G401 (cell line): ENCODE measurements around the gene ERI3. TPM values are rescaled to one million over a fixed set of nuclear protein-coding genes. Genes with fewer than 3 reads are reported as not detected.

Source experiments
- DNase-seq: peaks from one replicate; pipeline ENCODE4 v3.0.0-alpha.2; 2015; ENCODE audit warnings: low spot score
- in situ Hi-C: cut with HindIII; loops from 2 replicates; pipeline ENCODE4 v1.10.0; 2016; ENCODE audit warnings: low sequenced_read_pairs, mixed read lengths
- total RNA-seq: library from RNA; depleted of rRNA; stranded (reverse); fragments of >200 nt; shearing (Covaris generic); gene quantifications from 2 replicates; pipeline ENCODE4 v1.2.3, GENCODE V29; 2014

Gene ERI3
- total RNA-seq, 1 experiment from 2014 or later = 135 TPM

DNA sequence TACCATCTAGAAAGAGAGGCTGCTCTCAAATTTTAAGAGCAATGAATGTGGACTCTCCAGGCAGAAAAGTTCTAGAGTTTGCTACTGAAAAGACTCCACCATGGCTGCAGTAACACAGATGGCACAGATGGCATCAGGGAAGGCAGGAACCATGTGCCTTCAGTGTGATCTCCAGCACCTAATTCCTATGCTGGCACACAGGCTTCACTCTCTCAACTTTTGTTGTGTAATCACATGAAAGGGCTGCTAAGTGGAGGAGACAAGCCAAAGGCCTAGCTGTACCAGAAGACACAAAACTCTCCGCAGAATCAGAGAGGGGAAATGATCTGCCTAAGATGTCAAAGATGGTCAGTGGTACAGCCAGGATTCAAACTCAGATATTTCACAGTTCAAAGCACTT, 31.1 kb downstream of the ERI3 start:
- in situ Hi-C loops = no loop called here
- peak; percentile 10 for DNase-seq

DNA sequence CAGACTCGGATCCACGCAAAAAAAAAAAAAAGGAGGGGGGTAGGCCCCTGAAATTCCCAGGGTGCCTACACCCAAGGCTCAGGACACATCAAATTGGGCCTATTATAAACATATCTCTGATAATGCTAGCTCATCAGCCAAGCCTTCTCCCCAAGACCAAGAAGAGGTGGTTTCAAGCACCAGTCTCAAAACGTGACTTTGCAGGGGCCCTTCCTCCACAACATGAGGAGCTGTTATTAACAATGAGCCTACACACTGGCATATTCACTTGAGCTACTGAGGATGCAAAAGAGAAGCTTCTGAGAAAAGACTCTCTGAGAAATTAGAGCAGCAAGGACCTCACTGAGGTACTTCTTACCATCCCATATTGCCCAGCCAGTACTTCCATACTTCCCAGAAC, 32.7 kb downstream of the ERI3 start:
- DNase-seq = no peak
- in situ Hi-C loops = no loop called here

DNA sequence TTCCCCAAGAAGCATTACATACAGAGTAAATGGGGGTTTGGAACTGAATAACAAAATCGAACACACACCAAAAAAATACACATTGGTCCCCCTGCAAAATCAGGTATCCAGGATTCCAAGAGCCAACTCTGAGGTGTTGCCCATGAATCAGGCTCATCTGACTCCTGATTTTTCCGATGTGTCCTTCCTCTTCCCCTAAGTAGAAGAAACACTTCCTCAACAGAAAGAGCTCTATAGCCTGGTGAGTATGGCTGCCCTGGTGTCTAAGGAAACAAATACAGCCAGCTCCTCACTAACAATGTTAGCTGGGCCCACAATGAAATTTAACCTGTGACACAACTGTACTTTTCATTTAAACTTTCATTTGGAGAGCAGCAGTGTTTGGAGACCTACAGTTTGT, 33.6 kb downstream of the ERI3 start:
- in situ Hi-C loops = no loop called here
- no peak for DNase-seq

DNA sequence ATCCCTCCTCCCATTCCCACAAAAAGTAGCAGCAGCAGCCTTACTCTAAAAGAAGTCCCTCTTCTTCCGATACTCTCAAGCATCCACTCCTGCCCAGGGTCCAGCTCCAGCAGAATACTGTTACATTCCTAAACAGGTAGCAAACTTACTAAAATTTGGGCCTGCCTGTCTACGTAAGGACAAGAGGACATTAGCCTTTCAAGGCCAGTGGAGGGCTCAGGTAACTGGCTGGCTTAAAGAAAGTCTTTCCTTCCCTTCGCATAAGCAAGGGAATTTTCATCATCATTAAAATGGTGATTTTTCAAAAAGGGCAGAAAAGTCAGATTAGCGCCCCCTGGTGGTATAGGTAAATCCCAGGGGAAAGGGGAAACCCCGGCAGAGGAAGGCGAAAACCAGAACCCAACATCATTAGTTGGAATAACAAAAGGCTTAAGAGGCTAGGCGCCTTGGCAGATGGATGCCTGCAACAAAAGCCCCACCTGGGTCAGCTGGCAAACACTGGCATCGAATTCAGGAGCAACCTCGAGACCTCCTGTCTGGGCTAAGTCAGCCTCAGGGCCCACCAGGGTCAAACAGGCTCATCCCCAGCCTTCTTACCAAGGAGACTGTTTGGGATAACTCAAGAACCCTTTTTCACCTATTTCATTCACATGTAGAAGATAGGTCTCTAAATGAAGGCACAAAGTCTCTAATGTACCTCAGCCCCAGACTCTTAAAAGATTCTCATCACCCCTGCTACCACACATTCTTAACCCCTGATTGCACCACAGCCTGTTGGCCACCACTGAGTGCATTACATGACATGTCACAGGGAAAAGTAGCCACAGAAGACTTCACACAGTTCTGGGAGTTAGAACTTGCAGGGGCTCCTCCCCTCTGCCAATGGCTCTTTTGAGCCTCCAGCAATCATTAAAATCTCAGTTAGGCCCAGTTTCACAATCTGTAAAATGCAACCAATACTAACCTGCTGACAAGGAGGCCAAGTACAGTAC, 36.7 kb downstream of the ERI3 start:
- in situ Hi-C loops = no loop called here
- peak; percentile 26 for DNase-seq

DNA sequence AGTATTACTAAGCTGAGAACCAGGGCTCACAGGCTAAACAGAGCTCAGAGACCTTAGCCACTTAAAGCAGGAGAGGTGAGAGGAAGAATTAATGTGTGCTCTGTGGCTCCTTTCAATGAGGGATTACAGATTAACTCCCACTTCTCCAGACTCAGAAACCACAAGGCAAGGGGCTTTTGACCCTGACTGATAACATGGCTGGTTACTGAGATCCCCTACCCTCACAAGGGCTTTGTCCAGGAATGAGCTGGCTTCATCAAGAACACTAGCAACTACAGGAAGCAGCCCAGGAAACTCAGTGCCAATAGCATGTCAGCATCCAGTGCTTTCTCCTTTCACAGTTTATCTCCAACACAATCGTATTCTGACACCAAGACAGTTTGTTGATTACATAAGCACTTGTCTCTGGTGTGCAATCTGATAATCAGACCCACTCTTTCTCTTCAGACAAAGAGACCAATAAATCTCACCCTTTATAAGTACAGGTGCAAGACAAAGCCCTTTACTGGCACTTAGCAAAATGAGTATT, 38.8 kb downstream of the ERI3 start:
- in situ Hi-C loops = no loop called here

DNA sequence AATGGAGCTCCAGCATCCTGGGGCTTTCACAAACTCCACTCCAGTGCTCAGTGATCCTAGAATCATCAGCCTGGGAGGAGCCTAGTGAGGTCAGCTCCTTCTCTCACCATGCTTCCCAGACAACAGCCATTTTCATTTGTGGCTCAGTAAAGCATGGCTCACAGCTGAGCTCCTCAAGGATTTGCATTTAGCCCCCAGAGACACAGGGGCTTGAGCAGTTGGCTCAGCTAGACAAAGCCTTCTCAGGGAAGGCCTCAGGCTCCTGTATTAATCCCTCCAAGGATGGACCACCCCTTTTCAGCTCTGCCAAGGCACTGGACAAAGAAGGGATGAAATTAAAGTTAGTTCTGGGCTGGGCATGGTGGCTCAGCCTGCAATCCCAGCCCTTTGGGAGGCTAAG, 39.5 kb downstream of the ERI3 start:
- DNase-seq = no peak
- in situ Hi-C loops = no loop called here

More for the DNA sequence above, 38.8 kb downstream of the ERI3 start:
- DNase-seq = no peak

DNA sequence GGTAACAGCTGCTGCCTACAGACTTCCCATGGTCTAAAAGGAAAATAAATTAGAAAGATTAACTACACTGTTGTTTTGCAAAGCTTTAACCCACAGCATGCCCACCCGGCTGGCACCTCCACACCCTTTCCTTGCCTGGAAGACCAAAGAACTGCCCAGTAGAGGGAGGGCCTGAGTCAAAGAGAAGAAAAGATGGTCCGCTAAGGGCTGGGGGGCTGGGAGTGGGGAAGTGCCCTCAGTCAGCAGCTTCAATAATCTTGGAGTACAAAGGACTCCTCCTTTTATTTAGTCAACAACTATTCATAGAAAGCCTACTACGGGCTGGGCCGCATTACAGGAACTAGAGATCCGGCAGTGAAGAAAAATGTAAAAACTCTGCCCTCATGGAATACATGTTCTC, 40.6 kb downstream of the ERI3 start:
- no peak for DNase-seq
- in situ Hi-C loops = no loop called here

DNA sequence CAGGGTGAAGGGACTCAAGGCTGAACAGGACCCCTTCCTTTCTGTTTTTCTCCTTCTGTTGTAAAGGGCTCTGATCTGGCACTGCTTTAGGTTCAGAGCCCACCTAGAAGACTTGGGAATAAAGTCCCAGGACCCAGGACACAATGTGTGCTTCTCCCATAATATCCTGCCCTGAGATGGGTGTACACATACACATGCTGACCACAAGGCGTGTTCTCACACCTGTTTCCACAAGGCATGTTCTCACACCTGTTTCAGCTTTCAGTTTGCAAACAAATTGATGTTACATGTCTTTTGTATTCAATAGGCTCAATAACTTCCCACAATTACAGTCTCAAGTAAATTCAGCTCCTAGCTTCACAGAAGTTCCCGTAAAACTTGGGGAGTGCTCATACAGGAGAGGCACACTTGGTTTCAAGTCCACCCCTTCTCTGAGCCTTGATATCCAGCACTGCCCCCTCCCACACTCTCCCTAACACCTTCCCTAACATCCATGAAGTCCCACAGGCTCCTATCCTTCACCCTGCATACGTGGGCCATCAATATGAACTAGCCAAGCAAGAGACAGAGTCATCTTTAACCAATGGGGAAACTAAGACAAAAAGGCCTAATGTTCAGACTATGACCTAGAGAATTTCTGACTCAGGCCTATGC, 41.7 kb downstream of the ERI3 start:
- DNase-seq = no peak
- in situ Hi-C loops = no loop called here

DNA sequence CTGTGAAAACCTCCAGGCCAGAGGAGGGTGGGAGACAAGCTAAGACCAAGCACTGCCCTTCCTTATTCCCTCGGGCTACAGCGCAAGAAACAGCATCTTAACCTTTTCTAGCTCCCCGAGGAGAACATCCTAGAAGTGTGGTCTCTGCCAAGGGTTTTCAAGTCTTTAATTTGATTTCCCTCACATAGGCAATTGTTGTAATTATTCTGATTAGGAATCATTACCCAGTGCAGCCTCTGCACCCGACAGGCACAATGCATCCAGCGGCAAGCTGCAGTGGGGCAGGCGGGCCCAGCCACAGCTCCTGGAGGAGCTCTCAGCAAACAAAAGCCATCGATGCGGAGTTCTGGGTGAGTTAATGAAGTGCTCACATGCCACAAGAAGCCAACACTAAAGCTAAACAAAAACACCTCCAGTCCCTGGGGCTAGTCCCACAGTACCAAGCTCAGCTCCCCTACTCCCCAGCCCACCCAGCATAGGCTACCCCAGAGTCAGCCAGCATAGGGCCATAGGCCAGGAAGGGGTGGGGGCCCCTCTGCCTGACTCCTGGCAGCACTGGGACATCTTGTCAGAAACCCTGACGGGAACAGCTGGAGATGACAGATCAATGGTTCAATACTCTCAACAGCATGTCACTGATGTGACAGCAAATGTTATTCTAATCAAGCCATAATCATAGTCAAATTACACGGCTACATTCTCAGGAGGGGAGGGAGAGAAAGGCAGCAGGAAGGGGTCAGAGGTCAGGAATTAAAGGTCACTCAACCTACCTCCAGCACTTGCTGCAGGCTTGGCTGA, 42.5 kb downstream of the ERI3 start:
- in situ Hi-C loops = no loop called here
- no peak for DNase-seq

DNA sequence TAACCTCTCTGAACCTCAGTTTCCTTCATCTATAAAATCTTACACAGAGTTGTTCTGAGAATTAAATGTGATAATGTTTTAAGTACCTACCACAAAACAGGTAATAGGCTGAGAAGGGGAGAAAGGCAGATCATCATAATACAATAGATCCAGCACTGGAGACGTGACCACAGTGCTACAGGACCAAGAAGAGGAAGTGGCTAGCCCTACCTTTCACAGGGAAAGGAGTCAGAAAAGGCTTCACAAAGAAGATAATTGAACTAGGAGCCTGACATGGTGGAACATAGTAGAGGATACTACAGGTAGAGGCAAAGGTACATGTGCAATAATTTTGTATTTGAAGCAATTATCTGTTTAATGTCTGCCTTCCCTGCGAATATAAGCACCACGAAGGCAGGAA, 45.1 kb downstream of the ERI3 start:
- in situ Hi-C loops = no loop called here
- DNase-seq = no peak

DNA sequence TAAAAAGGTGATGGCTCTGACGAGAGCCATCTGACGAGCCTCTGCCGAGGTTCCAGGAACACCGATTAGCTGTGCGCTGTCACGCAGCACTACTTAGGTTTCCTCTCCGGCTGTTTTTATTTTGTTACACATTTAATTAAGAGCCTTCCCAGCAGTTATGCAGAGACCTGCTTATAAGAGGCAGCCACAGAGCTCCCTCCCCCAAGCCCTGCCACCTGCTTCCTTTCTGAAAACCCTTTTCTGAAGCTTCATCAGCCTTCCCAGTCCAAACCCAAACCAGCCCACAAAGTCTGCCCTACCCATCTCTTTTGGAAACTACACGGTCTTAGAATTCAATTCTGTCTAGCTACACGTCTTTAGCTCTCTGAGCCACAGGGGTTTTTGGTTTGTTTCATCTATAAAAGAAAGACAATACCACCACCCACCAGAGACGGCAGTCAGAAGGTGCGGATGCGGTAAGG, 49.1 kb downstream of the ERI3 start:
- in situ Hi-C loops = no loop called here
- DNase-seq = no peak

DNA sequence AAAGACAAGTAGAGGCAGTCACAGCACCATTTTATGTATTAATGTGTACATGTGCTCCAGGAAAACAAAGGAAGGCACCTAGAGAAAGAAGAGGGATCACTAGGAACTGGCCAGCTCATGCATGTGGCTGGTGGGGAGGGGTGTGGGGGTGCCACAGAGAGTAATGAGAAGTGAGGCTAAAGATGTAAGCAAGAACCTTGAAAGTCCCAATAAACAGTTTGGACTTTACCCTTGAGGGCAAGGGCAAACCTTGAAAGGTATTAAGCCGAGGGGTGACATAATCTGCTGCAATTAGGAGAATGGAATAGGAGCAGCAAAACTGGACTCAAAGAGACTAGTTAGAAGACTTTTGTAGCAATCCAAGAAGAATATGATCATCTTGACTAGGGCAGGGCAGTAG, 51.5 kb downstream of the ERI3 start:
- in situ Hi-C loops = no loop called here

DNA sequence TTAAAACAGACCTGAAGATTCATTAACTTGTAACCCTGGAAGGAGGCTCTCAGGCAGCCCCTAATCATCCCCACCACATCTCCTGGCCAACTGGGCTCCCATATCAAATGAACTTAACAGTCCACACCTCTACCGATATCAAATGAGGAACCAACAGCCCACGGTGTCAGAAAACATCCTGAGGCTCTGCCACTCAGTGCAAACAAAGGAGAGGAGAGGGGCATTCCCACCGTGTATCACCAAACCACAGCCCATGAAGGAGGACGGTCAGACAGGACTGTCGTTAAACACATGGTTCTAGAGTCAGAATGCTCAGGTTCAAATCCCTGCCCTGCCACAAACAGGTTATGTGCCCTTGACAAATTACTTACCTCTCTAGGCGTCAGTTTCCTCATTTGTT, 52.5 kb downstream of the ERI3 start:
- in situ Hi-C loops = no loop called here
- no peak for DNase-seq

More for the DNA sequence above, 51.5 kb downstream of the ERI3 start:
- no peak for DNase-seq

DNA sequence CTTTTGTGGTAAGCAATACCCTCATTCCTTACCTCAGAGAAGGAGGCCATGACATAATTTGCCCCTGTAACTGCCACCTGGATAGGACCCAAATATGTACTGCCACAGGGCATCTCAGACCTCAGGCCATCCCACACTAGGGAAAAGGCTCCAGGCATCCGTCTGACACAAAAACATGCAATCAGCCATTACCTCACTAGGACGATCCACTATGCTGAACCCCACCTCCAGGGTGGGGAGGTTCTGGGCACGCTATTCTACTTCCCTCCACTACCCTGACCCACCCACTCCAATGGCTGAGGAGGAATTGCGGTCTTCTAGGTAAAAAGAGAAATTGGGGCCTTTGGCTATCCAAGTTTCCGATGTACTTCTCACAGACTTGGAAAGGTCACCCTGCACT, 53.6 kb downstream of the ERI3 start:
- DNase-seq = no peak
- in situ Hi-C loops = no loop called here

DNA sequence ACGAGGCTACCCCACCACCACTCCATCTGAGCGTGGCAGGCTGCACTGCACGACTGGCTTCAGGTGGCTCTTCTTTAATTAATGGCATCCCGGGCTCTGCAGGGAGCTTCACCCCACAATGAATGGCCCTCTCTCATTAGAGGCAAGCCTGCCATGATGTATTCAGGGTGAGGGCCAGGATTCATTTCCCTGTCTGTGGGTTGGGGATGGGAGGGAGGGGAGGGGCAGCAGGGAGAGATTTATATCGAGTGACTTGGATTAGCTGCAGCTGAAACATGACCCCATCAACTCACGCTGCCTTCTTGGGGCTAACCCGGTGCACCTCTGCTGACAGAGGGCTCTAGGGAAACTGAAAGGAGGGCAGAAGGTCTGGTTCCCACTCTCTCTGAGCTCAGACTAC, 54.2 kb downstream of the ERI3 start:
- no peak for DNase-seq
- in situ Hi-C loops = no loop called here

DNA sequence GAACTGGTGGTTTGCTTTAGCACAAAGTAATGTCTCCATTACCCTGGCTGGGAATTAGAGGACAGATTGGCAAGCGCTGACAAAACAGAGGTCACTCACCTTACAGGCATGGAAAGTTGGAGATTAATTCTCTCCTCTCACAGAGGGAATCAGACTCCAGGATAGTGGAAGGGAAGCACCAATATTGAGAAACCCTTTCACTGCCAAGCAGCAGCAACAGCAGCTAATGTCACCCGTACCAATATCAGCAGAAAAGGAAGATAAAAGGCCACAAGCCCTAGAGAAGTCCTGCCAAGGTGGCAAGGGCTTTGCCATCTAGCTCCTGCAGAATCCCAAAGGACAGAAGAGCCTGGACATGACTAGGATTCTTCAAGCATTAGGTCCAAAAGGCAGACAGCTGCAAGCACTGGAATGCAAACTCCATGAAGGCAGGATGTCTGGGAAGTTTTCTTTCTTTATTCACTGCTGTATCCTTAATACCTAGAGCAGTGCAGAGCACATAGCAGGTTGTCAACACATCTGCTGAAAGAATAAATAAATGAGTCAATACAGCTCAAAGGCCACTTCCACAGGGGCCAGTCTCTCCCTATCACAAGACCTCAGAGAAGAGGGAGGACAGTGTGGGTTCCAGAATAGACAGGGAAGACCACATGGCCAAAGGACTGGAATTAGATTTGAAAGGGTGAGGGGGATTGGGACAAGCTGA, 57.2 kb downstream of the ERI3 start:
- in situ Hi-C loops = no loop called here

DNA sequence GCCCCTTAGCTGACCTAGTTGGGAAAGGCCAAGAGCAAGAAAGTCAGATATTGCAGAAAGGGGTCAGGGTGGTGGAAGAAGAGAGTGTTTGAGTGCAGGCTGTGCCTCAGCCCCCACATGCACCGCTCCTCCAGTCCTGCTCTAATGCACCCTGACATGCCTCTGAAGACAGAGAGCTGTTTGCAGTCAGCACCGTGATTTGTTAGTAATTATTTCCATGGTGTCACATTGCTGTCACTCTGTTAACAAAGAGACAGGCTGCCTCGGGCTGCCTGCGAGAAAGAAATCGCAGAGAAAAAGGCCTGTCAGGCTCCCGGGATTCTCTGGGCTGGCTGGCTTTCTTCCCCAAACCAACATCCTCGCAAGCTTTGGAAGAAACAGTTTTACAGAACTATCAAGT, 58.3 kb downstream of the ERI3 start:
- DNase-seq = no peak
- in situ Hi-C loops = no loop called here

More for the DNA sequence above, 57.2 kb downstream of the ERI3 start:
- no peak for DNase-seq

DNA sequence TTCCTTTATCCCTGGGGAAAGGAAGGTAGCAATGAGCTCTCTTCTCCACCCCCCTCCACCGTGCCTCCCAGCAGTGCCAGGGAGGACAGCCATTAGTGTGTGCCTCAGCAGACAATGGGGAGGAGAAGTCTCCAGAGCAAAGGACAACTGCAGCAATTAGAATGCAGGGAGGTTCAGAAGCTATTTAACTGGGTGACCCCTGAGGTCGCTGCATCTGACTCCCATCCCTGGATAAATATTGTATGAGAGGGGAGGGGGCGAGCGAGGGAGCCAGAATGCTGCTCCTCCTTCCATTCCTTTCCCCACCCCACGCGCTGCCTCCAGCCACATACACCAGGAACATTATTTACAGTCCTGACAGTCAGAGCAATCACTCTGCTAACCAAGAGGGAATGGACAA, 59.0 kb downstream of the ERI3 start:
- DNase-seq = no peak
- in situ Hi-C loops = no loop called here

DNA sequence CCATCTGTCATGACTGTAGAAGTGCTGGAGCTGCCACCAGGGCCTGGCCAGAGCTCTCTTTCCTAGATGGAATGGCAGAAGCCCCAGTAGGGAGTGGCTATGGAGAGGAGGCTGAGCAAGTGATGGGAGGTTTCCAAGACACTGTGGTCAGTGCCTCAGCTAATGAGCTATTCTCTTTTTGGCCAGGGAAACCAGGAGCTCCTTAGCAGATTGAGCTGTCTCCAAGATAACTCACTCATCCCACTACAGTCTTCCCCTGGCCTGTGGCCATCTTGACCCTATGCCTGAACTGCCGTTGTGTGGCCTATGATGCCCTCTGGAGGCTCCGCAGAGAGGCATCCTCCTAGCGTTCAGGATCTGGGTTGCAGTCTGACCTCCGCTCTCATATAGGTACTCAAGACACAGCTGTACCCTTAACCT, 60.5 kb downstream of the ERI3 start:
- DNase-seq = peak; percentile 87
- in situ Hi-C loops = no loop called here
